Ovary (tissue), 3 donors: ENCODE data around the gene KIF16B.

Source experiments
- EP300 ChIP-seq: sonication (generic); formaldehyde crosslinking; IDR thresholded peaks from one replicate; pipeline ENCODE4 v1.6.1; 2017; ENCODE audit warnings: antibody characterized with exemption
- POLR2A ChIP-seq: fragments of 450-650 bp; IDR thresholded peaks from one replicate; pipeline ENCODE4 v1.6.1; 2017; ENCODE audit warnings: antibody characterized with exemption, mild to moderate bottlenecking, moderate library complexity
- TF ChIP-seq, protein P1 (sequence below), 3 donors: fragments of 450-650 bp in 2 of 3; fragments of 200-600 bp in 1 of 3; IDR thresholded peaks; one replicate each; pipeline versions ENCODE4 v1.5.1 to v1.8.0; 2016 to 2022; ENCODE audit warnings: antibody characterized with exemption in 3 of 3, mild to moderate bottlenecking in 1 of 3
- donor health status: DM: no; HTN: no; CAD: no.

DNA sequence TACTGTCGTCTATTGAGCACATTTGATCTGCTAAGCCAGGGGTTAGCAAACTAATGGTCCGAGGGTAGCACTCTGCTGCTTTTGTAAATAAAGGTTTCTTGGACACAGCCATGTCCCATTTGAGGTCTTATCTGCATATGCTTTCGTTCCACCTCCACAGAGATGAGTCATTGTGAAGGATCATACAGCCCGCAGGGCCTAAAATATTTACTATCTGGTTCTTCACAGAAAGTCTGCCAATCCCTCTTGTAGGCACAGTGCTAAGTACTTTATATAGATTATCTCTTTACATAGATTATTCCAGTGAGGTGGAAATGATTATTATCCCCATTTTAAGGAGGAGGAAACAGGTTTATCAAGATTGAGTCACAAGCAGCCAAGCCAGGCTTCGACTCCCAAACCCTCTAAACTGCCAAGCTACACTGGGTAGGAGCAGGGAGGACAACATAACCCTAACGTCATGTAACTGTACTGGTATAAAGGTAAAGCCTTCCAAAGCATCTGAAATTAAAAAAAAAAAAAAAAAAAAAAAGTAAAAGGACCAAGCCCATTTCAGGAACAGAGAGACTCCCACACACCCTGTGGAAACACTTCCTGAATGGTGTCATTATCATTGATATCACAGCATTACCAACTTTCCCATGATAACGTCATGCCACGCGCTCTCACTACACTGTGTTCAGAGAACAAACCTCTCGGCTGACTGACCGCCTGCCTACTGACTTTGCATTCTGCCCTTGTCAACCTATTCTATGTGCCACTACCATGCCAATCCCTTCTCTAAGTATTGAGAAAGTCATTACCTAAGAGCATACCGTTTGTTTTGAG is 101.0 kb downstream of the KIF16B start:
- TF ChIP-seq, protein P1, sequence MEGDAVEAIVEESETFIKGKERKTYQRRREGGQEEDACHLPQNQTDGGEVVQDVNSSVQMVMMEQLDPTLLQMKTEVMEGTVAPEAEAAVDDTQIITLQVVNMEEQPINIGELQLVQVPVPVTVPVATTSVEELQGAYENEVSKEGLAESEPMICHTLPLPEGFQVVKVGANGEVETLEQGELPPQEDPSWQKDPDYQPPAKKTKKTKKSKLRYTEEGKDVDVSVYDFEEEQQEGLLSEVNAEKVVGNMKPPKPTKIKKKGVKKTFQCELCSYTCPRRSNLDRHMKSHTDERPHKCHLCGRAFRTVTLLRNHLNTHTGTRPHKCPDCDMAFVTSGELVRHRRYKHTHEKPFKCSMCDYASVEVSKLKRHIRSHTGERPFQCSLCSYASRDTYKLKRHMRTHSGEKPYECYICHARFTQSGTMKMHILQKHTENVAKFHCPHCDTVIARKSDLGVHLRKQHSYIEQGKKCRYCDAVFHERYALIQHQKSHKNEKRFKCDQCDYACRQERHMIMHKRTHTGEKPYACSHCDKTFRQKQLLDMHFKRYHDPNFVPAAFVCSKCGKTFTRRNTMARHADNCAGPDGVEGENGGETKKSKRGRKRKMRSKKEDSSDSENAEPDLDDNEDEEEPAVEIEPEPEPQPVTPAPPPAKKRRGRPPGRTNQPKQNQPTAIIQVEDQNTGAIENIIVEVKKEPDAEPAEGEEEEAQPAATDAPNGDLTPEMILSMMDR (IDR thresholded peaks at IDR 0.05) = no peak
- TF ChIP-seq EP300 (no peak), POLR2A (no peak)
